Right forelimb (tissue), 1 donor: ENCODE measurements around the gene WT1.
A peak's percentile ranks its signal among the peaks of the same experiment; 100 is the strongest.
"Not testable (repeated sequence)": the region's sequence is repeated elsewhere in the genome, so short reads cannot be mapped to it uniquely, and the experiment has no call there.

Experiments
- DNase-seq: peaks from one replicate; pipeline ENCODE4 v3.0.0-alpha.2; 2018

Gene WT1

DNA sequence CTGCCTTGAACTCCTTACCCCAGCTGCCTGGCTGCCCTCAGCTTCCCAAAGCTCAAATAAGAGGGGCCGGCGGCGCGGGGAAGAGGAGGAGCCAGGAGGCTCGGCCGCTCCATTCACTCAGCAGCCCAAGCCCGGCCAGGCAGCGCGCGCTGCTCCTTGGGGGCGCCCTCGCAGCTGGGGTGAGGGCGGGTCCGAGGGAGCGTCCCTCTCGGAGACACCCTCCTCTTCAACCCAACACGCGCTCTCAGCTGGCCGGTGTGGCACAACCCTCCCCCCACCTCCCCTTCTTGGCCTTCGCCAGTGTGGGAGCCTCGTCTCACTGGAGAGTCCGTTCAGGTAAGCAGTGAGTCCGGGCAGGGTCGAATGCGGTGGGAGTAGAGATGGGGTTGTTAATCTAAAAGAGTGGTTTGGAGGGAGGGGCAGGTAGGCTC, at the start of gene WT1:
TSS of gene WT1 (minus strand) at position 29 of the 431 bp plus-strand sequence.
- DNase-seq = no peak

DNA sequence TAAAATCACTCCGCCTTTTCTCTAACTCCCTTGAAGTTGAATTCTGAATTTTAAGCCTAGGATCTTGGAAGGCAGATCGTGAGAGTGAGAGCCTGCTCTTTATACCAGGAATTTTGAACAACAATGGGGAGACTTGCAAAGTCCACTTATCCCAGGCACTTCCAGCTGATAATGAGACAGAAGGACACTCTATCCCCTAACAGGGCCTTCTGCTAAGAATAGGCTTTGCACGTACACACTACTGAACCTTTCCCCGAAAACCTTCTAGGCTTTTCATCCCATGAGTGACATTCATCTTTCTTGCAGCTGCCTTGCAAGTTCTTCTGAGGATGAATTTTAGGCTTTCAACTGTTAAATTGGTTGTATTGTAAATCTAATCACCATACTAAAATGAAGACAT, 44.0 kb upstream of the WT1 start:
- no peak for DNase-seq

DNA sequence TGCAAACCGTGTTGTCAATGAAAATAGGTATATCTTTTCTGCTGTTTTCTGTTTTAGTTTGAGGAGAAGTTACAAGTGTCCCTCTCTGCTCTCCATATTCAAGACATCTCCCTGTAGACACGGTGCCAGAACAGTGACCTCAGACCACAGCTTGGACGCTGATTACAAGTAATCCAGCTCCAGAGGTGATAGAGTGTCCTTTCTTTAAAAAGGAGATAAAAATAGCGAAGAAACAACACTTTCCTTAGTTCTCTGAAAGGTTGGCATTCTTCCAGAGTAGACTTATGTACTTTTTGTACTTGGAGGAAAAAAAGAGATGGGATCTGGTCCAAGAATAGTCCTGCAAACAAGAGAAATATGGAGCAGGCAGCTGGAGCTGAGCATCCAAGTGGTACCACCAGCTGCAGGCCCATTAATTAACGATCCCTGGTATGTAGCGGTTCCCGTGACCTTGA, 43.0 kb upstream of the WT1 start:
- DNase-seq = no peak

DNA sequence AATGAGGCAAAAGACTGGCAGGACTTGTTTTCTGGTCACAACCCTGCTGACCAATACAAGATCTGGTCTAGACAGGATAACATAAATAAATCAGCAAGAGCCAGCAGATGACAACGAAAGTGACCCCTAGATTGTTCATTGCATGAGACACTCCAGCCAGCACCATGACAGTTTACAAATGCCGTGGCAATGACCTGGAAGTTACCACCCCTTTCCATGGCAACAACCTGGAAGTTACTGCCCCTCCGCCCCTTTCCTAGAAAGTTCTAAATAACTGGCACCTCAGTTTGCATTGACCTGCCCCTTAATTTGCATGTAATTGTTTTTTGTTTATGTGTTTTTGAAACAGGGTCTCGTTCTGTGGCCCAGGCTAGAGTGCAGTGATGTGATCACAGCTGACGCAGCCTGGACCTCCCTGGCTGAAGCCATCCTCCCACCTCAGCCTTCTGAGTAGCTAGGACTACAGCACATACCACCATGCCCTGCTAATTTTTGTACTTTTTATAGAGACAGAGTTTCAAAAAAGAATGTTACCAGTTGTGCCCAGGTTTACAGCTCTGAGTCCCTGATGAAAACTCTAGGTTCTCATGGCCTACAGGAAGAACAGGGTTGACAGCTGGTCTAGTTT, 38.1 kb upstream of the WT1 start:
- DNase-seq = no peak

DNA sequence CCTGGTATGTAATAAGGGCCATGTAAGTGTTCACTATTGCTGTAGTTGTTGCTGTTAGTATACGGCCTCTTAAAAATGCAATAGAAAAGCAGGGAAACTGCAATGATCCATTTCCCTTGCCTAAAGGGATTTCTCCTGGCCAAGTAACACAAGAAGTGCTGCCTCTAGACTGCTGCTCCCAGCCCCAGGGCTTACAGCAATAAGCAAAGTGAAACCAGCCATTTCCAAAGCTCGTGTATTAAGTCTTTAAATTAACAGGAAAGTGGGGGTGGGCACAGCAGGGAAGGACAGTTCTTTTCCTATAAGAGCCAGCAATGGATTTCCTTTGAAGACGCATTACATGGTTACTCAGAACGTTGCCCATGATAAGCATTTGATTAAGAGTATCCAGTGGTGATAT, 36.9 kb upstream of the WT1 start:
- no peak for DNase-seq

DNA sequence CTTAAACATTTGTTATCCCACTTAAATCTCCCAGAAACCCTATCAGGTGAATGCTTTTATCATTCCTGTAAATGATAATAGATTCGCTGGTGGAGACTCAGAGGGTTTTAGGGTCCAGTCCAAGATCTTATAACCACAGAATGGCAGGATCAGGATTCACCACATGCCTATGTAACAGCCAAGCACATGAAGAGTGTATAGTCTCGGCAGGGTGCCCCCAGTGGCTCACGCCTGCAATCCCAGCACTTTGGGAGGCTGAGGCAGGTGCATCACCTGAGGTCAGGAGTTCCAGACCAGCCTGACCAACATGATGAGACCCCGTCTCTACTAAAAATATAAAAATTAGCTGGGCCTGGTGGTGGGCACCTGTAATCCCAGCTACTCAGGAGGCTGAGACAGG, 36.2 kb upstream of the WT1 start:
- not testable (repeated sequence) for DNase-seq

DNA sequence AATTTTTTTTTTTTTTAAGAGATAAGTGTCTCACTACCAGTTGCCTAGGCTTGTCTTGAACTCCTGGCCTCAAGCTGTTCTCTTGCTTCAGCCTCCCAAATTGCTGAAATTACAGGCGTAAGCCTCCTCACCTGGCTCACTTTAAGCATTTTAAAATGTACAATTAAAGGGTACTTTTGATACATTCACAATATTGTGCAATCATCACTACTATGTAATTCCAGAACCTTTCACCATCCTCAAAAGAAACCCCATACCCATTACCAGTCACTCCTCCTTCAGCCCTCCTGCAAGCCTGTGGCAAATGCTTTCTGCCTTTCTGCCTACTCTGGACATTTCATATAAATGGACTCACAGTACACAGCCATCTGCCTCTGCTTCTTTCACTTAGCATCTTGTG, 34.5 kb upstream of the WT1 start:
- DNase-seq = no peak

DNA sequence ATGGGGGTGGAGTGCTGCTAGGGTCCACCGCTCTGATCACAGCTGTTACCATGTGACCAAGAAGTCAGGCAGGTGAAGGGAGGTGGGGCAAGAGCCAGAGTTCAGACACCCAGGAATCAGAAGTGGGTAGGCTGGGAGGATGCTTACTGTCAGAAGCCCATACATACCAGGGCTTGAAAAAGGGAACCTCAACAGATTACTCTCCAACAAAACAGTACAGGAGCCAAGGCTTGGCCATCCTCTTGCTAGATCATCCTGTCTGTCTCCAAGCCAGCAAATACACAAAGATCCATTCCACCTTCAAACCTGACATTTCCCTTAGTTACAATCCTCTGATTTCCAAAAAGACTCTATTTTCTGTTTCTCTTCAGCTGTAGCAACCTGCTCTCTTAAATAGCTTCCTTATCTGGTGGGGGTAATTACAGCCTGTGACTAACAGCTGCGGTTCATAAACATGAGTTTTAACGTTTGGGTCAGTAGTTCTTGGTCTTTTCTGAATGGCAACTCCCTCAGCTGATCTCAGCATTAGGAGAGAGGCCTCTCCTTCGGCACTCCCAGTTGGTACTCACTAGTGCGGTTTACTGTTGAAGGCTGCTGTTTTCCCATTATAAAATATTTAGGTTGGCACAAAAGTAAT, 31.1 kb upstream of the WT1 start:
- no peak for DNase-seq

DNA sequence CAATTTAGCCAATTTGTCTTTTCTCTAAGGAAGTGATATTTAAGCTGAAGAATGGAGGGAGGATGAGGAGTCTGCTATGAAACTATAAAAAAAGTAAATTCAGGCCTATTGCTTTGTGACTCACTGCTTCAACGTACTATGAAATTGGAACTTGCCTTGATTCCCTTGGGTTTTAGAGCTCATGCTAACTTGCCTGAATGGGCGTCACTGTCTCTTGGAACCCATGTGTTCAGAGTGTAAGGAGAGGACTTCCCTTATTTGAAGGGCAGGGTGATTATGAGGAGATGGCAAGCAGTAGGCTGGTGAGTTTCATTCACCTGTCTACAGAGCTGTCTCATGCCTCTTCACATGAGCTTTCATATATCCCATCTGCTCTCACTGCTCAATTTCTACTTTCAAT, 28.7 kb upstream of the WT1 start:
- DNase-seq = no peak

DNA sequence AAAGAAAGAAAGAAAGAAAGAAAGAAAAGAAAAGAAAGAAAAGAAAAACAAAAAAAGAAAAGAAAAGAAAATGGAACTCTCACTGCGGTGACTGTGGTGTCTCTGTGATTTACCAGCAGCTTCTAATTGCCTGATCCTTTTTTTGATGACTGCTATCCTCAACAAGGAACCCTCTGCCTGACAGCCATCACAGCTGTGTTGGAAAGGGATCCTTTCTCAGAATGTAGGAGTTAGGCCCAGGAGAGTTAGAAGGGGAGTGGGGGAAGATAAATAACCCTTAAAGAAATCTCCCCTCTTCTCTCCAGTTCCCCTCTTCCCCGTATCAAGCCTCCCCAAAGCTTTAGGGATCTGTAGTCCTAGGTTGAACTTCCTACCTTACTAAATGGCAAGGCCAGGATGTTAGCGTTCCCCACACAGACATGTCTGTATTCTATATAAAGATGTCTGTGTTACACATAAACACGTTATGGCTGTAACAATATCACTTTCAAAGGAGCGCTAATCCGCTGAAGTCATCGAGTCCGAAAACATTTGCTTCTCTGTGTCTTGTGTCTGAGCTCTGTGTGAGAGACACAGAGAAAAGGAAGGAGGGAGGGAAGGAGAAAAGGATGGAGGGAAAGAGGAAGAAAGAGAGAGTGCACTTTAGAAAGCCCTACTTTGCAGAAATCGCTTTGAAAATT, 26.8 kb upstream of the WT1 start:
- DNase-seq = no peak

DNA sequence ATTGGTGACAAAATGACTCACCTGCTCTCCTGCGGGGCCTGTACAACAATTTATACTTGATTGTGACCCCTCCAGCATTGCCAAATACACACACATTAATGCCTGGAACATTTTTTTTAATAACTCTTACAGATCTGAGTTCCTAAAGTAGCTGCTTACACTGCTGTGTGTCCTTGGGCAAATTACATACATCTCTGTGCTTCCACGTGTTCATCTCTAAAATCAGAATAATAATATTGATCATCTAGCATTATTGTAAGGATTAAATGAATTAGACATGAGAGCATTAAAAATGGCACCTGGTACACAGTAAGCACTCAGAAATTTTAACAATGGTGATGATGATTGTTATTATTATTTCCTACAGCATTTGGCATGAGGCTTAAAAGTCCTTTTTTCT, 21.5 kb upstream of the WT1 start:
- no peak for DNase-seq

DNA sequence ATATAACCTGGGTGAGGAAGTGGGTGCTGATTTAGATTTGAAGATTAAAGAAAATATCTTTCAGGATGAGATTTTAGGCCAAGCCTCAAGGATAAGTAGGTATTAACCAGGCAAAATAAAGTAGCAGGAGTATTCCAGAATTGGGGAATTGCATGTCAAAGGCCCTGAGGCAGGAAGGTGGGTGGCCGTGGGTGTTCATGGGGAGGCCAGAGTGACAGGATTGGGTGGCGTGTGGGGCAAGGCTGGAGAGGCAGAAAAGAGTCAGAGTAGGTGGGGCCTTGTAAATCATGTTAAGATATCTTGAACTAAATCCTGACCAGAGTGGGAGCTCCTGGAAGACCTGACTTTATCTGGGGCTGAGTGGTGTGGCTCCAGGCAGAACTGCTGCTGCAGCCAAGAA, 19.7 kb upstream of the WT1 start:
- no peak for DNase-seq

DNA sequence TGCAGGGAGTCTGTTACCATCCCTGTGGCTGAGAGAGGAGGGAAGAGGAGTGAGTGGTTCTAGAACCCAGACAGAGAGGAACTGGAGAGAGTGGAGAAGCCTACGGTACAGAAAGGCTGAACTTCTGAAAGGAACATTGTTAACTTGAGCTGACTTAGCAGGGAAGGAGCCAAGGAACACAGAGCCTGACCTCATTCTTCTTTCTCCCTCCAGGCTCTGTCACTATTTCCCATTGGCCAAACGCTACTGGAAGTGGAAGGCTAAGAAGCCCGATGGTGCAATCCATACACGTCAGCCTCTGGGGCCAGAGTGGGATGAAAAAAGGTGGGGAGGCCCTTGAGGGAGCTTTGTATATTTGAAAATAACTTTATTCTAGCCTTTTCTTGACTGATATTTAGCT, 16.5 kb upstream of the WT1 start:
- DNase-seq = no peak

DNA sequence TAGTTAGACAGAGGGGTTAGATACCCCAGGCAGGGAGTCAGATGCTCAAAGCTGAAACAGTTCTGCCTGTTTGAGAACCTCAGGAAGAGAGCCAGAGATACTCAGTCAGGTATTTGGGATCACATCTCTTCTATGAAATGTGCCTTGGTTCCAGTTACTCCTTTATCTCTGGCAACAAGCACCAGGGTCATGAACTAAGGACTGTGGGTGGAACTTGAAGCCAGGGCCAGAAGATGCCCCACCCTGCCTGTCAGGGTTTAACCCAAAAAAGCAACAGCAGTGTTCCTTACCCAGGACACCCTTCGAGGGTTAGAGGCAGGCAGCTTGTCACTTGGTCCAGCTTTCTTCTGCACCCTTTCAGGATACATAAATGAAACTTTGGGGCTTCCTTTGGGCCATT, 15.0 kb upstream of the WT1 start:
- no peak for DNase-seq

DNA sequence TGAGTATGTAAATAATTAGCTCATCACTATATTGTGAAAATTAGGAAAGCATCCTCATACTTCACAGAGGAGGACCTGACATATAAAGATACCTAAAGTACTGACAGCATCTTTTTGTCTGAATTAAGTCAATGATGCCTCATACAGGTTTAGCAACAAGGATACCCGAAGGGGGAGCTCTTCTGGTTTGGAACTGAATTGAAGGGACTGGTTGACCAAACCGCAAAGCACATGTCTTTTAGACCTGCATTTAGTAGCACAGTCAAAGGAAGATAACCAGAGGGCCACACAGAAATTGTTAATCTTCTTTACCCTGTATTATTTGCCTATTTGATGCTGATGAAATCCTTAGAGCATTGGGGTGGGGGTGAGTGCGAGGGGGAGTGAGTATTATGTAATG, 12.9 kb upstream of the WT1 start:
- DNase-seq = no peak

DNA sequence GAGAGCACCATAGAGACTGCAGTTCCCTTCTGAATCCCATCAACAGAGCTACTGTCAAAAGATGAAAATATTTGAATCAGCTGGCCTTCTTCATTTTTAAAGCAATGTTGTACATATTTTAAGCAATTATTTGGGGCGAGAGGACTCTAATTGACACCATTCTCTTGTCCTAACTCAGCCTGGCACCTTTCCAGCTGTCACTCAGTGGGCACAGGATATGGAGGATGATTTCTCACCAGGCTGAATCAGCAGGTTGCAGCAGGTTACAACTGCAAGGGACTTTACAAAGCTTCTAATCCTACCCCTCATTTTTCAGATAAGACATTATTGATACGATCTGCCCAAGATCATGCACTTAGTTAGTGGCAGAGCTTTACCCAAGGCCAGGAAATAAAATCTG, 11.9 kb upstream of the WT1 start:
- DNase-seq = no peak

DNA sequence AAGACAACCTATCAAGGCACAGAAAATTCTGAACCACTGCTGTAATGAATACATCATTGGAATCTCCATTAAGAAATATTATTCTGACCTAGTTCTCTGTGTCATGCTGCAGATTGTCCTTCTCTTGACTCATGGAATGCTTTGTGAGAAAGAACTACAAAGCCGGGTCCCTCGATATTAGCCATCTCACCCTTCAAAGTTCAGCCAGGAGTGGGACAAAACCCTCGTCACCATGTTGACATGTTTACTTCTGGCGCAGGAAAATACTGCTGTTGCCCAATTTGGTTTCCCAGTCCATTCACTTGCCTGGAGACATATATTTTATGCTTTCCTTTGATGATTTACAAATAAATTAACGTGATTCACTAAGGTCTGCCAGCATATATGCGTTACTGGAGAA, 10.9 kb upstream of the WT1 start:
- no peak for DNase-seq

DNA sequence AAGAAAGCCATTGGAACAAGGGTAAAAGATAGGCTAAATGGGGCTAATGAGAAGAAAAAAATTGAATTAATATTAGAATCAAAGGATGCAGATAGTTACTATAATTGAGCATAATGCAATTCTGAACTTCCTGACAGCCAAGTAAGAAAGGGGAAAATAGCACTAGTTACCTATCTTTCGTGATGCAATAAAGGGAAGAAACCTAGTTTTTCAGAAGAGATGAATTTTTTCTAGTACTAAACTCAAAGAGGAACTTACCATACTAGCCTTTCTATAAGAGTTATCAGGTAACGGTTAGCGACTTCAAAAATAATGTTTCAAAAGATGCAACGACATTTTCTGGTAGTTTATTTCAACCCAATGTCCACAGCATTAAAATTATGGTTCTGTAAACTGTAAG, 8.8 kb upstream of the WT1 start:
- DNase-seq = no peak

DNA sequence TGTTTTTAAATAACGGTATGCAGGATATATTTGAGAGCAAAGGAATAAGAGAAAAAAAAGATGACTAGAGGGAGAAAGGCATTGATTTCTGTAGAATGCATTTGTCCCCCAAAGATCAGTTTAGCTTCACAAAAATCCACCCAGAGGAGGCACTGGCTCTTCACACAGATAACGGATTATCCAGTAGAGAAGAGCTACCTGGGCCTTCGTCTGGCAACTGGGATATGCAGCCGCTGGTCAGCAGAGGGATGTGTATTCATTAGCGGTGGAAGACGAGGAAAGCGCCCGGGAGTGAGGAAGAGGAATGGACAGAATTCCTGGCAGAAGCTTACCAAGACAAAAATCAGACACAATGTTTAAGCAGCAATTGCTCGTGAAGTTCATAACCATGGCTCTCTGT, 5.6 kb upstream of the WT1 start:
- peak; percentile 46 for DNase-seq

DNA sequence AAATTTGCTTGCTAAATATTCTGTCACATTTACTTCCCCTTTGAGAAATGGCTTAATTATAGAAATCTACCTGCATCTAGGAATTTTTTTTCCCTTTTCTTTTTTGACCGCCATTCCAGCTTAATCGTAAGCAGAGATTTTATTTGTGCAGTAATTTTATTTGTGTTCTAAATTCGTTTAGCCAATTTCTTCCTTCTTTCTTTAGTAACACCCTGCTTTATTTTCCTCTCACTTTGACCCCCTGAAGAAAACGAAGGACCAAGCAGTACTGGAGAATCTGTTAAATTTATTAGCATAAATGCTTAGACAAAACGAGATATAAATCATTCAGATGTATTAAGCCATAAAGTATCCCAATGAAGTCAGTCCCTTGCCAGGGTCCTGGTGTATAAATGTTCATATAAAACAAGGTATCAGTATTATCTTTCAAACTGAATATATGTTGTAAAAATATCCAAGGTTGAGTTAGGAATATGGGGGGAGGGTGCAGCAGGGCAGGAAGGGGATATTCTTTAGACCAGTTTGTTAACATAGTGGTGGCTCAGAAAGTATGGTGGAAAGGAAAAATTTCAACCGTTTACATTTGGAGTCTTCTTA, 5.1 kb upstream of the WT1 start:
- DNase-seq = no peak

DNA sequence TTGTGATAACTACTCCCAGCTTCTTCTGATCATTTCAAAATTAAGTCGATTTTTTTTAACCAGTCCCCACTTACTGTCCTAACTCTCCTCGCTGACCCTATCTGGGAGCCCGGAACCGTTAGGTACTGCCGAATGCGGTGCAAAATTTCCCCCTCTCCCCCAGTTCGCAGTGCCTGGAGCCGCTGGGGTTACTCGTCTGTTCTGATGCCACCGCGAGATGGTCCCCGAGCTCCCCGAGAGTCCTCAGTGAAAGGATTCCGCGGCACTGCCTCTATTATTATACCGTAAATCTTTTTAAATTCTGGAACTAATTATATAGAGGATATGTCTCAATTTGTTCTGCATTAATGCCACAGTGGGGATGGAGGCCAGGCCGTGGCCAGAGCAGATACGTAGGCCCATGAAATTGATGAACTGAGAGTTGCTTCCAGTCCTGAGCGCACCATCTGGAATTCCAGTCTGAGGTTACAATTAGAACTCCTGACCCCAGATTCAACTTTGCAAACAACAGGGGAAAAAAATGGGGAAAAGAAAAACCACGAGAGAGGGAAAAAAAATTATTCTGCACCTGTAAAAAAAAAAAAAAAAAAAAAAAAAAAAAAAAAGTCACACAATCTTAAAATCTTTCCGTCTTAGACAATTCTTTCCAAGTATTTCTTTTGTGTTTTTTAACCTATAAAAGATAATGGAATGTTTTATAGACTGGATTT, 4.3 kb upstream of the WT1 start:
- DNase-seq = no peak

DNA sequence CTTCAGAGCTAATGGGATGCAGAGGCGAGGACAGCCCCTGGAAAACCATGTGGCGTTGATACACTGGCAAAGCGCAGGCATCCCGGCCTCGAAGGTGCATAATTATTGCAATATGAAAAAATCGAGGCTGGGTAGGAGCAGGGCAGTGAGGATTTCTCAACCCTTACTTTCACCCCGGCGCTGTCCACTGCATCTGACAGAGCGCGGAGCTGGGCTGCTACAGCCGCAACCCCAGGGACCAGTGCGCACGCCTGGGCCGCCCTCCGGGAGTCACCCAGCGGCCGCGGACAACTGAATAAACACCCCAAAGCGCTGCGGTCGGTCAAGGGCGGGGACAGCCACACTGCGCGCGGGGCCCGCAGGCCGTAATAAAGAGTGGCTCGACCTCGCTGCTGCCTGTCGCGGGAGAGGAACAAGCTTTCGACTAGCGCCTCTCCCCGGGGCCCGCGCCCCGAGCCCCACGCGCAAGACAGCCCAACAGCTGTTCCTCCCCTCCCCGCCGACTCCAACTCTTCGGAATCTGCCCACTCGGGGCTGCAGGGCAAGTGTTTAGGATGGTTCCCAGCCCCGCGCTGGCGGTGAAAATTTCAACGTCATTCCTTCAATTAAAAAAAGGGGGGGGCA, 3.6 kb upstream of the WT1 start:
- DNase-seq = peak; percentile 56

DNA sequence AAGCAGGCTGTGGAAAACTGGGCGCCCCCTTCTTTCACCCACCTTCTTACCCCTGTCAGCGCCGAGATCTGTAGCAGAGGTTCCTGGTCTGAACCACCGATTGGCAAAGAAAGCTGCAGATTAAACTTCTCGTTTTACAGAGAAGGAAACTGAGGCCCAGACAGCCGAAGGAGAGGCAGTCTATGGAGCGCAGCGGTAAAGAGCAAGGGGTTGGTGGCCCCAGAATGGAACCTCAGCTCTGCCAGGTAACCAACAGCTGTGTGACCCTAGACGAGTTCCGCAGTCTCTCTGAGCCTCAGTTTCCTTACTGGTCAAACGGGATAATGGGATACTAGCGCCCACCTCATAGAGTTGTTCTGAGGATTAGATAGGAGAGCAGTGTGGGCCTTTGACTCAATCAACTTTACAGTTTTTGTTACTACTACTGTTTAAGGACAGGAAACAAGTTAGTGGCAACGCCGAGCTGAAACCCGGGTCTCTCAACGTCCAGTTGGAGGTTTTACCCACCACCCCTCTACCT, 3.1 kb upstream of the WT1 start:
- no peak for DNase-seq
